Measurements from ENCODE around the gene TIPRL. TPM values are rescaled to one million over a fixed set of nuclear protein-coding genes. Genes with fewer than 3 reads are reported as not detected.

The TIPRL gene
- total RNA-seq, 4 donors from 2014 or later: 14.5 to 45.1 (median 23.7) TPM

- Histone ChIP-seq H3K36me3 (no peaks in the 10 kb centered on the region), H3K27ac (no peak overlapping the region), H3K4me3 (no peak overlapping the region), H3K4me1 (peaks cover 0 to 19% (median 0%) of the 10 kb centered on the region in 3 donors), H3K9me3 (no peaks in the 10 kb centered on the region), H3K27me3 (no peaks in the 10 kb centered on the region)
- no peak for DNase-seq
- intact Hi-C loops (cut with DNase I): no loop called here
- 59 to 71% methylated on average over 6 of the region's 6 CpGs for WGBS, 2 donors
- no peak for TF ChIP-seq CTCF (IDR thresholded peaks at IDR 0.05)
- TF ChIP-seq POLR2A (IDR thresholded peaks at IDR 0.05): no peak
These were observed 41.7 kb downstream of the TIPRL start for GRCh38 chr1:168220470-168220871.

- WGBS, 2 donors: 76 to 79% methylated on average over 2 of the region's 2 CpGs
These were observed 42.5 kb downstream of the TIPRL start for GRCh38 chr1:168221275-168221674.

GRCh38 chr1:168223261-168223660 lies 44.5 kb downstream of the TIPRL start:
- H3K4me1 ChIP-seq: peaks cover 8 to 39% (median 14%) of the 10 kb centered on the region in 3 donors
- no peak overlapping the region for H3K27ac ChIP-seq
- no peaks in the 10 kb centered on the region for H3K9me3 ChIP-seq
- no peaks in the 10 kb centered on the region for H3K27me3 ChIP-seq
- no peak for DNase-seq
- TF ChIP-seq CTCF (IDR thresholded peaks at IDR 0.05): no peak
- no peak for TF ChIP-seq POLR2A (IDR thresholded peaks at IDR 0.05)
- intact Hi-C loops (cut with DNase I): no loop called here
- H3K36me3 ChIP-seq: no peaks in the 10 kb centered on the region
- no peak overlapping the region for H3K4me3 ChIP-seq

More at GRCh38 chr1:168221275-168221674, 42.5 kb downstream of the TIPRL start:
- Histone ChIP-seq H3K4me3 (no peak overlapping the region), H3K27ac (no peak overlapping the region), H3K9me3 (no peaks in the 10 kb centered on the region), H3K4me1 (peaks cover 0 to 21% (median 0%) of the 10 kb centered on the region in 3 donors), H3K27me3 (no peaks in the 10 kb centered on the region), H3K36me3 (no peaks in the 10 kb centered on the region)
- no peak for DNase-seq
- intact Hi-C loops (cut with DNase I): no loop called here
- TF ChIP-seq CTCF (IDR thresholded peaks at IDR 0.05): no peak
- TF ChIP-seq POLR2A (IDR thresholded peaks at IDR 0.05): no peak

GRCh38 chr1:168223681-168224540 lies 45.1 kb downstream of the TIPRL start:
- no peak for DNase-seq
- H3K4me1 ChIP-seq: peaks cover 9 to 45% (median 21%) of the 10 kb centered on the region in 3 donors
- intact Hi-C loops (cut with DNase I): no loop called here
- TF ChIP-seq POLR2A (IDR thresholded peaks at IDR 0.05): no peak
- TF ChIP-seq CTCF (IDR thresholded peaks at IDR 0.05): no peak
- no peaks in the 10 kb centered on the region for H3K27me3 ChIP-seq
- H3K27ac ChIP-seq: no peak overlapping the region
- no peaks in the 10 kb centered on the region for H3K36me3 ChIP-seq
- no peaks in the 10 kb centered on the region for H3K9me3 ChIP-seq
- H3K4me3 ChIP-seq: no peak overlapping the region

- H3K4me1 ChIP-seq: peaks cover 9 to 56% (median 31%) of the 10 kb centered on the region in 3 donors
- H3K9me3 ChIP-seq: no peaks in the 10 kb centered on the region
- WGBS, 2 donors: 90 to 92% methylated on average over 1 to 3 of the region's 3 CpGs
- peak overlapping the region in 3 of 4 donors; percentile 89 to 92 (median 90) for H3K4me3 ChIP-seq
- no peak for TF ChIP-seq CTCF (IDR thresholded peaks at IDR 0.05)
- no peak for DNase-seq
- H3K36me3 ChIP-seq: peaks cover 0 to 7% (median 0%) of the 10 kb centered on the region in 3 donors
- H3K27ac ChIP-seq: peak overlapping the region in 2 of 4 donors; percentile 87 to 94
- no peaks in the 10 kb centered on the region for H3K27me3 ChIP-seq
- intact Hi-C loops (cut with DNase I): no loop called here
These were observed 46.2 kb downstream of the TIPRL start for GRCh38 chr1:168224991-168225390.

Data from esophagus squamous epithelium (tissue), 5 donors.